ENCODE data around the gene MCTP1. TPM values are rescaled to one million over a fixed set of nuclear protein-coding genes. Genes with fewer than 3 reads are reported as not detected.

MCTP1 gene
- total RNA-seq, 1 donor from 2014 or later = 3.7 TPM

DNA sequence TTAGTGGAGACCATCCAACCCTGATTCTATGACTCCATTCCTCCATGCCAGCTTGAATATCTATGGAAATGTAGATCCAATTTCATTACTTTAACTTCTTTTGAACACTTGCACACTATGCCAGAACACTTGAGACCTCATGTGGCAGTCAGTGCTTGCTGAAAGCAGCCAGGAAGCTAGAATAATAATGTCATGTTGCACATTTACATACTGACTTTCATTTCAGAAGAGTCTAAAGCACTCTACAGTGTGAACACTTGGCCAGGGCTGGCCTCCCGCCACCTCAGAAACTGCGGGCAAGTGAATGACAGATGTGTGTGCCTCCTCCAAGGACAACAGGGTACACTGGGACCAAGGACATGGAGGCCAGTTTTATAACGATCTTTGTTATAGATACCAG is 569.1 kb downstream of the MCTP1 start:
- Histone ChIP-seq H2AFZ (replicated peaks) (no peak overlapping the region), H3F3A (ENCODE audit: low read depth) (no peaks in the 10 kb centered on the region), H3K4me1 (no peaks in the 10 kb centered on the region), H3K36me3 (peaks cover 9% of the 10 kb centered on the region), H3K4me2 (no peak overlapping the region), H3K27me3 (no peaks in the 10 kb centered on the region), H3K9ac (no peak overlapping the region), H3K9me3 (ENCODE audit: low read depth) (no peaks in the 10 kb centered on the region), H4K20me1 (ENCODE audit: low read depth) (no peaks in the 10 kb centered on the region), H3K27ac (no peak overlapping the region), H3K4me3 (no peak overlapping the region), H3K79me2 (ENCODE audit: low read depth) (no peaks in the 10 kb centered on the region)
- H3K9me3 Mint-ChIP-seq = peaks cover 6% of the 10 kb centered on the region
- H3K4me1 Mint-ChIP-seq = no peaks in the 10 kb centered on the region
- no peak overlapping the region for H3K27ac Mint-ChIP-seq
- no peak overlapping the region for H3K4me3 Mint-ChIP-seq
- DNase-seq (ENCODE audit: low spot score) = no peak
- peaks cover 13% of the 10 kb centered on the region for H3K36me3 Mint-ChIP-seq
- TF ChIP-seq EZH2 (IDR thresholded peaks at IDR 0.05) = no peak
- no peak for TF ChIP-seq EZH2phosphoT487 (IDR thresholded peaks at IDR 0.05)
- TF ChIP-seq, protein P1, sequence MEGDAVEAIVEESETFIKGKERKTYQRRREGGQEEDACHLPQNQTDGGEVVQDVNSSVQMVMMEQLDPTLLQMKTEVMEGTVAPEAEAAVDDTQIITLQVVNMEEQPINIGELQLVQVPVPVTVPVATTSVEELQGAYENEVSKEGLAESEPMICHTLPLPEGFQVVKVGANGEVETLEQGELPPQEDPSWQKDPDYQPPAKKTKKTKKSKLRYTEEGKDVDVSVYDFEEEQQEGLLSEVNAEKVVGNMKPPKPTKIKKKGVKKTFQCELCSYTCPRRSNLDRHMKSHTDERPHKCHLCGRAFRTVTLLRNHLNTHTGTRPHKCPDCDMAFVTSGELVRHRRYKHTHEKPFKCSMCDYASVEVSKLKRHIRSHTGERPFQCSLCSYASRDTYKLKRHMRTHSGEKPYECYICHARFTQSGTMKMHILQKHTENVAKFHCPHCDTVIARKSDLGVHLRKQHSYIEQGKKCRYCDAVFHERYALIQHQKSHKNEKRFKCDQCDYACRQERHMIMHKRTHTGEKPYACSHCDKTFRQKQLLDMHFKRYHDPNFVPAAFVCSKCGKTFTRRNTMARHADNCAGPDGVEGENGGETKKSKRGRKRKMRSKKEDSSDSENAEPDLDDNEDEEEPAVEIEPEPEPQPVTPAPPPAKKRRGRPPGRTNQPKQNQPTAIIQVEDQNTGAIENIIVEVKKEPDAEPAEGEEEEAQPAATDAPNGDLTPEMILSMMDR (IDR thresholded peaks at IDR 0.05) = no peak
- peaks cover 2% of the 10 kb centered on the region for H3K27me3 Mint-ChIP-seq (ENCODE audit: insufficient read depth, low read depth)

DNA sequence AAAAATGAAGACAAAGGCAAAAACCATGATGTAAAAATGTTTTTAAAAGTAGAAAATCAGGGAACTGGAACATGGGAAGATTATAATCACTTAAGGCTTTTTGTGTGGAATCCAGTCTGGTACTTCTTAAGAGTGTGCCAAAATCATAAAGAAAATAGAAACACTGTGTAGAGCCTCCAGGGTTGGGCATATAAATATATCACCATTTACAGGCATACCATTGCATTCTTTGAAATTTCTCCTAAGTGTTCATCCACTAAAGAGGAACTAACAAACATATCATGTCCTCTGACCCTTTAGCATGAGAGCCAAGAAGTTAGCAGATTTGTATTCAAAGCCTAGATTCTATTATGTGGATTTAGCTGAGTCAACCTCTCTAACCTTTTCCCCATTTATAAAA is 573.1 kb downstream of the MCTP1 start:
- no peak overlapping the region for H3K9ac ChIP-seq
- no peaks in the 10 kb centered on the region for H4K20me1 ChIP-seq (ENCODE audit: low read depth)
- peaks cover 13% of the 10 kb centered on the region for H3K4me1 ChIP-seq
- H3K9me3 ChIP-seq (ENCODE audit: low read depth) = no peaks in the 10 kb centered on the region
- peaks cover 12% of the 10 kb centered on the region for H3K36me3 ChIP-seq
- peaks cover 18% of the 10 kb centered on the region for H3K36me3 Mint-ChIP-seq
- H3K27me3 ChIP-seq = no peaks in the 10 kb centered on the region
- no peak overlapping the region for H3K4me3 ChIP-seq
- H2AFZ ChIP-seq (replicated peaks) = no peak overlapping the region
- H3F3A ChIP-seq (ENCODE audit: low read depth) = no peaks in the 10 kb centered on the region
- H3K4me1 Mint-ChIP-seq = peaks cover 4% of the 10 kb centered on the region
- H3K27me3 Mint-ChIP-seq (ENCODE audit: insufficient read depth, low read depth) = peaks cover 2% of the 10 kb centered on the region
- H3K79me2 ChIP-seq (ENCODE audit: low read depth) = no peaks in the 10 kb centered on the region
- no peaks in the 10 kb centered on the region for H3K9me3 Mint-ChIP-seq
- H3K27ac ChIP-seq = no peak overlapping the region
- no peak overlapping the region for H3K4me3 Mint-ChIP-seq
- H3K27ac Mint-ChIP-seq = no peak overlapping the region
- DNase-seq (ENCODE audit: low spot score) = no peak
- TF ChIP-seq, protein P1 (IDR thresholded peaks at IDR 0.05) = no peak
- no peak for TF ChIP-seq EZH2 (IDR thresholded peaks at IDR 0.05)
- no peak for TF ChIP-seq EZH2phosphoT487 (IDR thresholded peaks at IDR 0.05)
- H3K4me2 ChIP-seq = no peak overlapping the region

DNA sequence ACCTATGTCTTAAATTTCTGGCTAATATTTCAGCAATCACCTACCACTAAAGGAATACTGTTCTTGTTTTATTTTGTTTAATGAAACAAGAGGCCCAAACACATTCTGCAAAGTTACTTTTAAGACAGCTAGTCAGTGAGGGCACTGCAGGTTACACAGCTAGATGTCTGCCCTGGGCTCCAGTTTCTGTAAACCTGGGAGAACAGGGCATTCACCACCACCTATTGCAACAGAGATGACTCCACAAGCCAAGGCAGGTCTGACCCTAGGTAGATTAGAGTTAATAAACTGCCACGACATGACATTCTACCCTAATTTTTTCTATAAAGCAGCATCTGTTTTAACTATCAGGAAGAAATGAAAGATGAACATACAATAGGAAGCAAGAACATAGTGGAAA is 575.6 kb downstream of the MCTP1 start:
- no peak overlapping the region for H3K4me3 ChIP-seq
- H3K4me1 ChIP-seq = peaks cover 13% of the 10 kb centered on the region
- H3K27ac ChIP-seq = no peak overlapping the region
- Mint-ChIP-seq H3K4me3 (no peak overlapping the region), H3K9me3 (no peaks in the 10 kb centered on the region), H3K4me1 (peaks cover 4% of the 10 kb centered on the region), H3K27ac (no peak overlapping the region), H3K36me3 (peaks cover 16% of the 10 kb centered on the region), H3K27me3 (ENCODE audit: insufficient read depth, low read depth) (no peaks in the 10 kb centered on the region)
- DNase-seq (ENCODE audit: low spot score) = no peak
- H4K20me1 ChIP-seq (ENCODE audit: low read depth) = no peaks in the 10 kb centered on the region
- H2AFZ ChIP-seq (replicated peaks) = no peak overlapping the region
- no peak overlapping the region for H3K9ac ChIP-seq
- H3K36me3 ChIP-seq = peaks cover 9% of the 10 kb centered on the region
- H3K9me3 ChIP-seq (ENCODE audit: low read depth) = no peaks in the 10 kb centered on the region
- TF ChIP-seq EZH2 (IDR thresholded peaks at IDR 0.05) = no peak
- TF ChIP-seq EZH2phosphoT487 (IDR thresholded peaks at IDR 0.05) = no peak
- TF ChIP-seq, protein P1 (IDR thresholded peaks at IDR 0.05) = no peak
- no peaks in the 10 kb centered on the region for H3F3A ChIP-seq (ENCODE audit: low read depth)
- no peaks in the 10 kb centered on the region for H3K79me2 ChIP-seq (ENCODE audit: low read depth)
- H3K4me2 ChIP-seq = no peak overlapping the region
- H3K27me3 ChIP-seq = no peaks in the 10 kb centered on the region

Measured in neural progenitor cell (in vitro differentiated cells).